ENCODE data around the gene XKR3.
A peak's percentile ranks its signal among the peaks of the same experiment; 100 is the strongest.
"Not testable (repeated sequence)": the region's sequence is repeated elsewhere in the genome, so short reads cannot be mapped to it uniquely, and the experiment has no call there.

XKR3 gene

DNA sequence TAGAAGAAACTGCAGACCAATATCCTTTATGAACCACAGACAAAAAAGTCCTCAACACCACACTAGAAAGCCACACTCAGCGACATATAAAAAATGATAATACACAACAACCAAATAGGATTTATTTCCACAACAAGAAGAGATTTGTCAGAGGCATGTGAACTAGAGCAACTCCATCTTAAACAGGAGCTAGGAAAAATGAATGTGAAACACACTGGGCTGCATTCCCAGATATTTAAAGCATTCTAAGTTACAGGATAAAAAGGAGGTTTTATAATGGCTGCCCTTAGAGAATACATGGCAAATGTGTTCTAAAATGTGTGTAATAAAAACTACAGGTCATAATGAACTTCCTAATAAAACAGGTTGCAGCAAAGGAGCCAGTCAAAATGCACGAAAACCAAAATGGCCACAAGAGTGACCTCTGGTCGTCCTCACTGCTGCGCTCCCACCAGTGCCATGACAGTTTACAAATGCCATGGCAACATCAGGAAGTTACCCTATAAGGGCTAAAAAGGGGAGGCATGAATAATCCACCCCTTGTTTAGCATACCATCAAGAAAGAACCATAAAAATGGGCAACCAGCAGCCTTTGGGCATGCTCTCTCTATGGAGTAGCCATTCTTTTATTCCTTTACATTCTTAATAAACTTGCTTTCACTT is 21.8 kb downstream of the XKR3 start:
- no peak for DNase-seq

- DNase-seq: no peak
These were observed 23.6 kb downstream of the XKR3 start for GRCh38 chr22:16801571-16801970.

DNA sequence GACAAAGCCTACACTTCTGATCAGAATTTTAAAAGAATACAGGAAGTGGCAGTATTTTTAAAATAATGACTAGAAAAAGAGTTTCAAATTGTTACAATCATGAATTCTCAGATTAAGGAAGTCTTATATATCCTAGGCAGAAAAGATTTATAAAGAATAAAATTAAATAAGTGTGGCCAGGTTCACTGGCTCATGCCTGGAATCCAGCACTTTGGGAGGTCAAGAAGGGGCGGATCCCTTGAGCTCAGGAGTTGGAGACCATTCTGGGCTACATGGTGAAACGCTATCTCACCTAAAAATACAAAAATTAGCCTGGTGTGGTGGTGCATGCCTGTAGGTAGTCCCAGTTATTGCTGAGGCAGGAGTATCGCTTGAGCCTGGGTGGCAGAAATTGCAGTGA is 24.1 kb downstream of the XKR3 start:
- no peak for DNase-seq

DNA sequence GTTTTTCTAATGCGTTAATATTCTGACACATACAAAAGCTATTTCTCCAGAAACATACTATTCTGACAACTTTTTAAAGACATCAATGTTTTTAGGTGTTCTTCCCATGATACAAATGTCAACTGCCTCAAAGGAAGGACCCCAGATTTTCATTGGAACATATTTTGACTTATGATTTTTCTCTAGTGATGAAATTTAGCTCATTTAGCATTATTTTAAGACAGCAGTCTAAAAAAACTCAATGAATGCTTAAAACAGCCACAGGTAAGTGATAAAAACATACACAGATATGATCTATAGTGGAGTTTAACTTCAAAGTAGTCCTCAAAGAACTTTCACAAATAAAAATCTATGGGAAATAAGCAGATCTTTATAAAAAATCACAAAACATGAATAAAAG is 24.9 kb downstream of the XKR3 start:
- no peak for DNase-seq

DNA sequence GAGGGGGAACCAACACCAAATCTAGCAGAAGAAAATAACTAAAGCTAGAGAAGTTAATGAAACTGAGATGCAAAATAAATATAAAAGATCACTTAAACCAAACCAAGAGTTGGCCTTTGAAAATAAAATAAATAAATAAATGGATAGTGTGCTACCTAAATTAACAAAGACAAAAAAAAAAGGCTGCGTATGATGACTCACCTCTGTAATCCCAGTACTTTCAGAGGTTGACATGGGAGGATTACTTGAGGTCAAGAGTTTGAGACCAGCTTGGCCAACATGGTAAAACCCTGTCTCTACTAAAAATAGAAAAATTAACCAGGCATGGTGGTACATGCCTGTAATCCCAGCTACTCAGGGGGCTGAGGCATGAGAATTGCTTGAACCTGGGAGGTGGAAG is 29.7 kb downstream of the XKR3 start:
- not testable (repeated sequence) for DNase-seq

DNA sequence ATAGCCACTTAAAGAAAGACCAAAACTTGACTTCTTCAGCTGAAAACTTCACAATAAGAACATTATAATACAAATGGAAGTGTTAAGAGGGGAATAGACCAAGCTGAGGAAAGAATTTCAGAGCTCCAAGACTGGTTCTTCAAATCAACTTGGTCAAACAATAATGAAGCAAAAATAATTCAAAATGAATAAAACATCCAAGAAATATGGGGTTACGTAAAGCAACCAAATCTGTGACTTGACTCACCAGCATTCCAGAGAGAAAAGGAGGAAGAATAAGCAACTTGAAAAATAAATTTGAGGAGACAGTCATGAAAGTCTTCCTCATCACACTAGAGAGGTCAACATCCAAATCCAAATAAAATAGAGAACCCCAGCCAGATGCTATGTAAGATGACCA is 31.4 kb downstream of the XKR3 start:
- DNase-seq: no peak

DNA sequence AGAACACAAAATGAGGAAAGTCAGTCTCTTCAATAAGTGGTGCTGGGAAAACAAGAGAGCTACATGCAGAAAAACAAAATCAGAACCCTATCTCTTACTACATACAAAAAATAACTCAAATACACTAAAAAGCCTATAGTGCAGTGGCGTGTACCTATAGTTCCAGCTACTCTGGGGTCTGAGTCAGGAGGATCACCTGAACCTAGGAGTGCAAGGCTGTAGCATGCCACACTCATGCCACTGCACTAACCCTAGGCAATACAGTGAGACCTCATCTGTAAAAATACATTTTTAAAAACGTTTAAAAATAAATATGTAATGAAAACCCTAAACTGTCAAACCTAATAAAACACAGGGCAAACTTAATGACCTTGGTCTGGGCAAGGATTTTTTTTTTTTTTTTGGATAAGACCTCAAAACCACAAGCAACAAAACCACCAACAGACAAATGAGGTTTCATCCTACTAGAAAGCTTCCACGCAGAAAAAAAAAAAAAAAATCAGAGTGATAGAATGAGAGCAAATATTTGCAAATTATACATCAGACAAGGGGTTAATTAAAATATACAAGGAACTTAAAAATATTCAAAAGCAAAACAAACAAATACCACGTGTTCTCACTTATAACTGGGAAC is 35.2 kb downstream of the XKR3 start:
- DNase-seq: no peak

GRCh38 chr22:16783930-16784354 is 41.3 kb downstream of the XKR3 start:
- peak; percentile 18 for DNase-seq

DNA sequence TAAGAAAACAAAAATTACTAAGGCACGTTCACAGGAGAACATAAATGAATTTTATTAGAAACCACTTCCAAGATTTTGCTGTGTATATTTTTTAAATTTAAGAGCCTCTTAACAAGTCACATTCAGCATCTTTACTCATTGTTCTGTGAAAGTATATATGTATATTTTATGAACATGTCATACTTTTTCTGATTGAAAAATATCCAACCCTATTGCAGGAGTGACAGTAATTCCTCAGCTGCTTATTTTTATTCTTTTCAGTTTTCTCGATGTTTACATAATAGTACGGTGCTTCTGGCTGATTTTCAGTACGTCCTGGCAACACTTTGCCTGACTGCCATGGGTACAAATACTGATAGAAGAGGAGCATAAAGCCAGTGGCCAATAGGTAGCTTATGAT is 41.8 kb downstream of the XKR3 start:
- no peak for DNase-seq

DNA sequence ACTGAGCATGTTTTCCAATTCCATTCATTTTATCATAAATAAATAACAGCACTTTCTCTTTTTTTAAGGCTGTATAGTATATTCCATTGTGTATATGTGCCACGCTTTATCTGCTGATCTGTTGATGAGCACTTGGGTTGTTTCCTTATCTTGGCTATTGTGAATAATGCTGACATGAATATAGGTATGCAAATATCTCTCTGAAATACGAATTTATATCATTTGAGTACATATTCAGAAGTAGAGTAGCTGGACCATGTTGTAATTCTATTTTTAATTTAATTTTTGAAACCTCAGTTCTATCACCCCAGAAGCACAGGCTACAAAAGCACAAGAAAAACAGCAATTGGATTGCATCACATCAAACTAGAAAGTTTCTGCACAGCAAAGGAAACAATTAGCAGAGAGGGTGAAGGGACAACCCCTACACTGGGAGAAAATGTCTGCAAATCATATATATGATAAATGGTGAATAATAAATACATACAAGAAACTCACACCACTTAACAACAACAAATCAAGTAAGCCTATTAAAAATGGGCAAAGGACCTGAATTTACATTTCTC is 43.4 kb downstream of the XKR3 start:
- DNase-seq: no peak

- DNase-seq: no peak
These were observed 44.0 kb downstream of the XKR3 start for GRCh38 chr22:16781074-16781763.

- no peak for DNase-seq
These were observed 47.8 kb downstream of the XKR3 start for GRCh38 chr22:16777284-16777924.

DNA sequence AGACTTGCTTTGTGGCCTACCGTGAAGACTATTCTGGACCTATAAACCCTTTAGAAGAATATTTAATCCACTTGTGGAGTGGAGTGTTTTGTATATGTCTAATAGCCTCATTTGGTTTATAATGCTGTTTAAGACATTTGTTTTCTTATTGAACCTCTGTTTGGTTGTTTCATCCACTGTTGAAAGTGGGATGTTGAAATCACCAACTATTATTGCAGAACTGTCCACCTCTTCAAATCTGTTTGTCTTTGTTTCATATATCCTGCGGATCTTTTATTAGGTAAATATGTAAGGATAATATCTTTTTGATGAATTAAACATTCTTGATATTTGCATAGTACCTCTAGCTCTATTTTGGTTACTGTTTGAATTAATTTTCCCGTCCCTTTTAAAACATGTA is 49.1 kb downstream of the XKR3 start:
- no peak for DNase-seq

GRCh38 chr22:16774911-16775500 is 50.2 kb downstream of the XKR3 start:
- DNase-seq: no peak

DNA sequence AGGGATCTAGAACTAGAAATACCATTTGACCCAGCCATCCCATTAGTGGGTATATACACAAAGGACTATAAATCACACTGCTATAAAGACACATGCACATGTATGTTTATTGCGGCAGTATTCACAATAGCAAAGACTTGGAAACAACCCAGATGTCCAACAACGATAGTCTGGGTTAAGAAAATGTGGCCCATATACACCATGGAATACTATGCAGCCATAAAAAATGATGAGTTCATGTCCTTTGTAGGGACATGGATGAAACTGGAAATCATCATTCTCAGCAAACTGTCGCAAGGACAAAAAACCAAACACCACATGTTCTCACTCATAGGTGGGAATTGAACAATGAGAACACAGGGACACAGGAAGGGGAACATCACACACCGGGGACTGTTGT is 53.6 kb downstream of the XKR3 start:
- DNase-seq: not testable (repeated sequence)

DNA sequence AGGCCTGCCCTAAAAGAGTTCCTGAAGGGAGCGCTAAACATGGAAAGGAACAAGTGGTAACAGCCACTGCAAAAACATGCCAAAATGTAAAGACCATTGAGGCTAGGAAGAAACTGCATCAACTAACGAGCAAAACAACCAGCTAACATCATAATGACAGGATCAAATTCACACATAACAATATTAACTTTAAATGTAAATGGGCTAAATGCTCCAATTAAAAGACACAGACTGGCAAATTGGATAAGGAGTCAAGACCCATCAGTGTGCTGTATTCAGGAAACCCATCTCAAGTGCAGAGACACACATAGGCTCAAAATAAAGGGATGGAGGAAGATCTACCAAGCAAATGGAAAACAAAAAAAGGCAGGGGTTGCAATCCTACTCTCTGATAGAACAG is 57.3 kb downstream of the XKR3 start:
- DNase-seq: not testable (repeated sequence)

DNA sequence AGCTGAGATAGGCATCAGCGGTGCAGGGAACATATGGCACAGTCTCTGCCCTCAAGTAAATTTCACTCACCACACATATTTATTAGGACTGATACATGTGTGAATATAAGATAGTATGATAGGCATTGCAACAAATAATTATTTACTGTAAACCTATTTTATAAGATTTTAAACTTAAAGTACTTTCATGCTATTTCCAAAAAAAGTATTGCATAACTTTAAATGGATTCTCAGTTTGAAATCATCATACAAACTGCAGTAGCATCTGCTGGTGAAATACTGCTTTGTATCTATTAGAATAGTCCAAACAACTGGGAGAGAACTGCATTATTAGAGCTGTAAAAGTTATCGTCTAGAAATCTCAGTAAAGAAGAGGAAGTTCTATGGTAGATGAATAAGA is 63.0 kb downstream of the XKR3 start:
- not testable (repeated sequence) for DNase-seq

GRCh38 chr22:16760416-16760815 is 64.8 kb downstream of the XKR3 start:
- not testable (repeated sequence) for DNase-seq

GRCh38 chr22:16749282-16749681 is 75.9 kb downstream of the XKR3 start:
- DNase-seq: not testable (repeated sequence)

DNA sequence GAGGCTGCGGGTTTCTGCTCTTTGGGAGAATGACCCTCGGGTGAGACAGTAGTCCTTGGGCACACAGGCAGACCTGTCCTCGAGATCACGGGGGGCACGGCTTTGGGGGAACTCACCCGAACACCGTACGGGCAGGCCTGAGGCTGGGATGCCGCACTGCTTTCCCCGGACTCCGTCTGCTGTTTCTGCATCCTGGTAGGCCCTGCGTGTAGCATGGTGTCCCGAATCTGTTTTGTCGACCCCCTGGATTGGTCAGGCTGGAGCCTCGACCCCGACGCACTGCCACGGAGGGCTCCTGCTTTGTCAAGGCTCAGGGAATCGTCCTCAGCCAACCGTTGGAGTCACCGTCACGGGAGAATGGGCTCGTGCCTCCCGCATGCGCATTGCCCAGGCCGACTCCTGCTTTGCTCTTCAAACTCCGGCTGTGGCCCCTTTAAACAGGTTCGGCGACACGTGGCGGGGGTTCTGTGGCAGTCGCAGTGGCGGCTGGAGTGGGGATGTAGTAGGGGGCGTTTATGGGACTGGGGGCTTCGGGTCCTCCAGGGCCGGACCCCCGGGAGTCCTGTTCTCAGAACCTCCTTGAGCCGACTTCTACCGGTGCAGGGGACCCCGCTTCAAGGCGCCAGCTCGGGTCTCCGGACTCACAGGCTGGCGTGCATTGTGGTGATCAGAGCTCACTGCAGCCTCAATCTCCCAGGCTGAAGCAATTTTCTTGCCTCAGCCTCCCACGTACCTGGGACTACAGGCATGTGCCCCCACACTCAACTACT is 76.9 kb downstream of the XKR3 start:
- DNase-seq: not testable (repeated sequence)

GRCh38 chr22:16747266-16748159 is 77.7 kb downstream of the XKR3 start:
- not testable (repeated sequence) for DNase-seq
